Hippocampal formation (tissue), 2 donors: ENCODE data around the gene UROS.

Source experiments
- DNase-seq, 2 donors: peaks; one replicate each; lab custom pipeline; 2025; lab: John Stamatoyannopoulos, UW

UROS gene

GRCh38 chr10:125836746-125837145 is 13.7 kb upstream of the UROS start:
- no peak for DNase-seq

DNA sequence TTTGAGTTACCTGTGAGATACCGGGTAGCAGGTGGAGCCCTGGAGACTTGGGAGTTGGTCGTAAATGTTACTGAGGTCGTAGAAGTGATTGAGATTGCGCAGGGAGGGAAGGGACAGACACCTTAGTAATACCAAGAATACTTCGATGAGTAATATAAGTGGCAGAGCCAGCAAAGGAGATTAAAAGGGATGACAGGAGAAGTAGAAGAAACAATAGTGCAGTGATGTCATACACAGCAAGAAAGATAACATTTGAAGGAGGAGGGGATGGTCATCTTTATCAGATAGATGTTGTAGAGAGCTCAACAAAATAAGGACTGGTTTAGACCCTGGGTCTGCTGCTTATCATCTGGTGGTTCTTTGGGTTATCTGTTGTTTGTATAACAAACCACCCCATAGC is 5.3 kb upstream of the UROS start:
- no peak for DNase-seq

DNA sequence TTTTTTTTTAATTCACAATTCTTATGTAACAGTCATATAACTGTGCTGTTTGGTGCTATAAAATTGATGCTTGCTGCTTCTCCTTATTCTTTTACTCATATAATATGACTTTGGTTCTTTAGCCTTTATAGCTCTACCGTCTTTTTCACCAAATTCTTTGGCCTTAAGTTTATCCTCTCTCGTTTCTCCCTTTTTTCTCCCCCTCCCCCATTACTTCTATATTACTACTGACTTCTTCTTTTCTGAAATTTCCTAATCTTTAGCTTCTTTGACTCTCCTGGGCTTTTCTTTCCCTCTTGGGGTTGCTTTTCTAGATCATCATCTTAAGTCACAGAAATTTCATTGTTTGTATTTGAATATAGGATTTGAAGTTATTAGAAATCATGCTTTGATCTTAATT is 4.1 kb upstream of the UROS start:
- no peak for DNase-seq

DNA sequence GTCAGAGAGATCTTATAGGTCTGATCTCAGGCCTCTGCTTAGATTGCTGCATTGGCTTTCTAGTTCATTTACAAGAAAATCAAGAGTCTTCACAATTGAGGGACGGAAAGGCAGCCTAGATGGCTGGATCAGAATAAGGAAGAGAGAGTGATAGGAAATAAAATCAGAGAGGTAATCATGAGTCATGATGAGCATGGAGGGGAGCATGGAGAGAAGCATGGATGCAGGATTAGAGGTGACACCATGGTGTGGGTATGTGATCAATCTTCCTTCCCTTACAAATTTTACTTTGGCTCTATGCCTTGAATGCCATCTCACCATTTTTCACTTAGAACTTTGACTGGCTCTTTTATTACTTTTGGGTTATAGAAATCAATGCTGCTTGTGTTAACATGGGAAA is 1.7 kb upstream of the UROS start:
- DNase-seq, result no peak

DNA sequence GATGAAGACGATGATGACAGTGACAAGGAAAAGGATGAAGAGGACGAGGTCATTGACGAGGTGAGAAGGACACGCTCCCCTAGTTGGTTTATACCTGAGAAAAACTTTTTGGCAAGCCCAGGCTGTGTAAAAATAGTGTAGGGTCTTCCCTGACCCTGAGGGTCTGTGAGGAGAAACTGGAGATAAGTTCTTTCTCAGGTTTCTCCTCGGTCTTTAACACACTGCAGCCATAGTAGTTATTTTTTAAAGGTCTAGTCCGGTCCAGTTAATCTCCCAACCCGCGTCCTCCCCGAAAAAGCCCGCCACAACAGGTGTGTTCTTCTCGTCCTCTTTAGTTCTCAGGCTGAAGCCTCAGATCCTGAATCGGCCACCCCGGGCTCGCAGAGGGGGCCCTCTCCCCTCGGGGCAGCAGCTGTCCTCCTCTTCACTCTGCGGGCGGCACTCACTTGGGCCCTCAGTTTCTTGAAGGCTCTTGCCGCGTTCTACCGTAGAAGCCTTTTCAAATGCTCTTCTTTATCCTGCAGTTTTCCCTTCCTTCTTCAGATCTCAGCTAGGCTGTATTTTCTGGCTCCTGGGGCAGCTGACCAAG is 699 bp upstream of the UROS start:
- DNase-seq, result no peak

DNA sequence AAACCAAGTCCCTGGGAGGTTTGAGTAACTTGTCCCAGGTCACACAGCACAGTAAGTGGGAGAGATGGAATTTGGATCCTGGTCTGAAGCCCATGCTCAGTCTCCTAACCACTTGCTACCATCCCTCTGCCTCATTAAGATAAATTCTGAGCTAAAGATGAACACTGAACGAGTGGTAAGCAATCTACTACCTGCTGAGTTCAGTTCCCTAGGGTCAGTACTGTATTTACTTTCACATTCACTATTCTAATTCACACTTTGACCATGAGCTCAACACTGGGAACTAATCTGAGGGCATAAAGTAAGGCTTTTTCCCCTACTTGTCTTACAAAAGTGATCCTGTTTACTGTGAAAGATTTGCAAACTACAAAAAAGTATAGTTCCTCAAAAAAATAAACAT is 2.4 kb downstream of the UROS start:
- no peak for DNase-seq

DNA sequence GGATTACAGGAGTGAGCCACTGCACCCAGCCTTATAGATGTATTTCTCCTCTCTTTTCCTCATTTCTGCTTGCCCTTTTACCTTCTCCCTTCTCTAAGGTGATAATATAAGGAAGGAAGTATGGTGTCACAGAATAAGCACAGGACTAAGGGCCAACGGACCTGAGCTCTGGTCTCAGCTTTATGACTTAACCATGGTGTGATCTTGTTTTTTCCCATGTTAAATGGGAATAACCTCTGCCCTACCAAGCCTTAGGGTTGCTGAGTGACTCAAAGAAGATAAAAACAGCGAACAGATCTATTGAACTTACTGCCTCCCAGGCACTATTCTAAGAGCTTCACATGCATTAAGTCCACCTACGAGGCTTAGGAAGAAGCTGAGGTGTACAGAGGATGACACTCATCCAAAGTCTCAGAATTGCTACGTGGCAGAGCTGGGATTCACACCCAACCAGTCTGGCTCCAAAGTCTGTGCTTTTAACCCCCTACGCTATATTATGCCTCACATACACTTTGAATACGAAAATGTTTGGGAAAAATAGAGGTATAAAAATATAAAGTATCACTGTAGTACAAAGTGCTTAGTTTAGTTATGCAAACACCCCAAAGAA is 5.6 kb downstream of the UROS start:
- no peak for DNase-seq

DNA sequence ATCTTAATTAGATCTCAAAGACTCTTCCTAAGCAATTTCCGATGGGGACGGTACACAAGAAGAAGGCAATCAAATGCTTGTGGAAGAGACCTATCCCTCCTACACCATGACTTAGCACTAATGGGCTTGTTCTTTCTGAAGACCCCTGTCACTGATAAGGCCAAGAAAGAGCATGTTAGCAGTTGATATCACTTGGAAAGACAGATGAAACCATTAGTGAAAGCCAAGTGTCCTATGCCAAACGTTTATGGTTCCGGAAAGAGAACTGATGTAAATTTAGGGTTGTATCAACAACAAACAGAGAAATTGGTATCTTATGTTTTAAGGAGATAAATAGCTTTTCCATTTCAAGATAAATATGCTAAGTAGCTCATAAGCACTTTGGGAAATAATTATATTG is 6.5 kb downstream of the UROS start:
- no peak for DNase-seq

- no peak for DNase-seq
These were observed 7.3 kb downstream of the UROS start for GRCh38 chr10:125815764-125816163.

DNA sequence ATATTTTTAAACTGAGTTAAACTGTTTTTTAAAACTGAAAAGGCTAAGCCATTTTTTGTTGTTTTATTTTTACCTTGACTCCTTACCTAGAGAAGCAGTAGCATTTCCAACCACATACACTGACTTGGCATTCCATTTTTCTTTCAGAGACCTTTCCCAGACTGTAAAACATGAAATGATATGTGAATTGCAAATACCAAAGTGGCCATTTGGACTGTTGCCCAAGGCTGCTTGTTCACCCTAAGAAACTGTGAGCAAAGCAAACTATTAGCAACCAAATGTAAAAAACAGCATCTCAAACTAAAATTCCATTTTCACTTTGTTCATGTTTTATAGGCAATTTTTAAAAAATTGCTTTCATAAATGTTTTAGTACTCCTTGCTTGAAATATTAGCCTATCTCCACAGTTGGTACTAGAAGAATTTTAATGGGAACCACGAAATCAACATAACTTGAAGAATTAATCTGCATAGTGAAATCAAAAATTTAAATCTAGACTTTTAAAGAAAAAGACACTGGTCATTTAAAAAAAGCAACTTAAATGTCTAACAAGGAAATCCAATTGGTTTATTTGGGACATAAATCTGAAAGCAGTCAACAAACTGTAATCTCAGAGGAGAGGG is 10.8 kb downstream of the UROS start:
- DNase-seq, result no peak

DNA sequence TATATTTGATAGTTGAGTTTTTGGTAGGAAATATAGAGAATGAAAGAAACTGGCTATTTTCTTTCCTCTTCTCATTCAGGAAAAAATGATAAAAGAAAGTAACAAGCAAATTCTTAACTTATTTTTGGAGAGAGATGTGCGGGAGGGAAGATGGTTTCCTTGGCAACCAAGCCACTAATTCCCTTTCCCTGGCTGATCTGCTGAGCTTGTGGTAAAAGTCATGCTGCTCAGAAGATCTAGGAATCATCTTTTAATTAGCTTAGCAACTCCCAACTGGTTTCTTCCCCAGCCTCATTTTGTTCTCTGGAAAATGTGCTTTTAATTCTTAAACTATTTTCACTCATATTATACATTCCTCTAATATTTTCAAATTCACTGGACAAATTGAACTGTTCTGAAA is 11.8 kb downstream of the UROS start:
- peak in 1 of 2 donors; percentile 15 for DNase-seq

DNA sequence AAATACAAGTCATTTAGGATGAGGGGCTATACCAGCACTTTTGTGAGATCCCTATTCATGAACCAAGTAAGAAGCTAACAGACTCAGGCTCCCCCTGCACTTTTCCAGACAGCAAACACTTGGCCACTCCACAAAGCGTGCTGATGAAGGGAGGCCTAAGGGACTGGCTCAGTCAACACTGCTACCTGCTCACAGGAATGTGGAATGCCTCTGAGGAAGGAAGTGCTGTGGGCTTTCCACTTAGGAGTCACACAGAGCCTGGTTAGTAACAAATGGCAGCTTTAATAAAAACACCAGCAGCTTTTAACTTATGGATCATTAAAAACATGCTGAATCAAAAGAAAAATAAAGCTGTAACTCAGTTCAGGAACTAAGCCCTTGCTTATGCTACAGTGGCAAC is 15.0 kb downstream of the UROS start:
- DNase-seq, result no peak

DNA sequence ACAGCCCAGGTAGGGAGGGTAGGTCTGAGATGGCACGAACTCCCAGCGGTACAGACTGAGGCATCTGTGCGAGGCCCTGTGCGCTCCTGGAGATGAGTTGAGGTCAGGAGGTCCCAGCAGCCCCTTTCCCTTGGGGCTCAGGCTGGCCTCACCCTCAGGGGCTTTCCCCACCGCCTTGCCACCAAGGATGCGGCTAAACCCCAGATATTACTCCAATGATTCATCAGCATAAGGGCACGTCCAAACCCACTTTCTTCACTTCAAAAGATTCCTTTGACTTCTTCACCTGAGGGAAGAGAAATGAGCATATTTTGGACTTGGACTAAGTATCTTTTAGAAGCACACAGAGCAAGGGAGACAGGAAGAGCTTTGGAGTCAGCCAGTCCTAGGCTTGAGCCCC is 20.3 kb downstream of the UROS start:
- no peak for DNase-seq

- DNase-seq, result no peak
These were observed 20.9 kb downstream of the UROS start for GRCh38 chr10:125802131-125802530.

- no peak for DNase-seq
These were observed 21.5 kb downstream of the UROS start for GRCh38 chr10:125801574-125801973.

- no peak for DNase-seq
These were observed 23.4 kb downstream of the UROS start for GRCh38 chr10:125799451-125800182.

GRCh38 chr10:125797994-125798662 is 24.9 kb downstream of the UROS start:
- DNase-seq, result no peak

DNA sequence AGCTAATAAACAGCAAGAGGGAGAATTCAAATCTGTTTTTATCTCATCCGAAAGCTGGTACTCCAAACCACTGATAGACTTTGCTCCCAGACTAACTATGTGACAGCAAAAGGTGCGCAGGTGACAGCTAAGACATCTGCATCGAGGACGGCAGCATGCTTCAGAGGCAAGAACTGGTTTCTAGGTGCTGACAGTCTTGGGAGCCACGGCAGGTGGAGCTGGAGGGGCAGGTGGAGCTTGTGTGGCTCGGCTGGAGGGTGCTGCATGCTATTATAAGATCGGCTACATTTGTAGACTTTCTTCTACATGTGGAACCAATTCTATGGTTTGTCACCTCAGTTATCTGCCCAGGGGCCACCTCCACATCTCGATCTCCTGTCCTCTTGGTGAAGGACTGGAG is 25.6 kb downstream of the UROS start:
- no peak for DNase-seq

DNA sequence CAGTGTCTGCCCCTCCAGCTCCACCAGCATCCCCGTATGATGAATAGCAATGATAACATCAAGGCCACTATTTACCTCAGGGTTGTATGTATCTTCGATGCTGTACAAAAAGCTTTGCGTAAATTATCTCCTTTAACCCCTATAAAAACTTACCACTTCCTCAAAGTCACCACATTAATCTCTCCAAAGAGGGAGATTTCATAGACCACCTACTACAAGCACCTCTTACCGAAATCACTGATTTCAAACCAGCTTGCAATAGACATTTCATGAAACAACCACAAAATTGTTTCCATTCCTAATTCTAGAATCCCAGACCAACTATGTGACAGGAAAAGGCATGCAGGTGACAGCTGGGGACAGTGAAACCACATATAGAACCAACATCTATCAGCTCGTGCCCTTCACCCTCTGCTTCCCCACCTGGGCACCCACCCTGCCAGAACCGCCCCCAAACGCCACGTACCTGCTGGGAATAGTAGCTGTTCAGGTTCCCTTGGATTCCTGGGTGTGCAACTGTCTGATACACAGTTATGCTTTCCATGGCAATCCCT is 27.3 kb downstream of the UROS start:
- no peak for DNase-seq

DNA sequence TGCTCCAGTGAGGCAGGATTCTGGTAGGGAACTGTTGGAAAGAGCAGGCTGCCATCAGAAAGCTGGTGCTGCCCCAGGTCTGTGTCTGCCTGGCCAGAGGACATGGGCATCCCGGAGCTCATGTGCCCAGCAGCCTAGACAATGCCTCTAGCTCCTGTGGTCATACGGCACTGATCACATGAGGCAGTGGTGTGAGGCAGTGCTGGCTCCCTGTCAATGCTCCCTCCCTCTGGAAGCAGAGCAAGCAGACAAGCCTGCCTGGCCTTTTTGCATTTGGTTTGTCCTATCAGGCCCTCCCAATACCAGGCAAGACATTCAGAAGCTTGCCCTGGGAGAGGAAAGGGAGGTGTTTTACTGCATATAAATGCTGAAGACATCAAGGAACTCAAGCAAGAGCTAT is 27.9 kb downstream of the UROS start:
- peak; percentile 65 to 81 for DNase-seq

GRCh38 chr10:125792342-125793300 is 30.4 kb downstream of the UROS start:
- no peak for DNase-seq
